HFFc6 (cell line): Measurements from ENCODE around the gene DNAH14. TPM values are rescaled to one million over a fixed set of nuclear protein-coding genes. Genes with fewer than 3 reads are reported as not detected.

Experiments used
- DNase-seq: peaks from one replicate; pipeline ENCODE4 v3.0.0-alpha.2; 2018
- H3K27ac Mint-ChIP-seq: 2 replicates; pipeline ENCODE4 v1.8.0; 2020; ENCODE audit warnings: mild to moderate bottlenecking, mixed read lengths
- H3K27me3 Mint-ChIP-seq: 2 replicates; pipeline ENCODE4 v1.8.0; 2021; ENCODE audit warnings: mild to moderate bottlenecking, moderate library complexity, mixed read lengths; ENCODE audit not compliant: insufficient read depth
- H3K36me3 Mint-ChIP-seq: 2 replicates; pipeline ENCODE4 v1.8.0; 2021; ENCODE audit warnings: low read depth, mixed read lengths
- H3K4me1 Mint-ChIP-seq: 2 replicates; pipeline ENCODE4 v1.8.0; 2020; ENCODE audit warnings: low read depth, mixed read lengths
- H3K4me3 Mint-ChIP-seq: 2 replicates; pipeline ENCODE4 v1.8.0; 2020; ENCODE audit warnings: mild to moderate bottlenecking, moderate library complexity, mixed read lengths
- H3K9me3 Mint-ChIP-seq: 2 replicates; pipeline ENCODE4 v1.8.0; 2020; ENCODE audit warnings: mild to moderate bottlenecking, mixed read lengths
- total RNA-seq, 6 experiments: library from RNA; stranded (reverse); fragmentation: NEBNext Ultra II Directional; extraction: Animal tissue kit (Norgen Biotek cat#: 25700); gene quantifications; 2 replicates in 1 of 6; 3 replicates in 5 of 6; pipeline ENCODE4 v1.2.3, GENCODE V29; 2021
- TF ChIP-seq, protein P1 (sequence below): fragments of 200-600 bp; sonication (generic); IDR thresholded peaks from 2 replicates; pipeline ENCODE4 v1.5.0; 2021; ENCODE audit warnings: antibody characterized with exemption, mild to moderate bottlenecking

The DNAH14 gene
- total RNA-seq, 6 experiments from 2014 or later = 6.0 to 8.4 (median 6.9) TPM

DNA sequence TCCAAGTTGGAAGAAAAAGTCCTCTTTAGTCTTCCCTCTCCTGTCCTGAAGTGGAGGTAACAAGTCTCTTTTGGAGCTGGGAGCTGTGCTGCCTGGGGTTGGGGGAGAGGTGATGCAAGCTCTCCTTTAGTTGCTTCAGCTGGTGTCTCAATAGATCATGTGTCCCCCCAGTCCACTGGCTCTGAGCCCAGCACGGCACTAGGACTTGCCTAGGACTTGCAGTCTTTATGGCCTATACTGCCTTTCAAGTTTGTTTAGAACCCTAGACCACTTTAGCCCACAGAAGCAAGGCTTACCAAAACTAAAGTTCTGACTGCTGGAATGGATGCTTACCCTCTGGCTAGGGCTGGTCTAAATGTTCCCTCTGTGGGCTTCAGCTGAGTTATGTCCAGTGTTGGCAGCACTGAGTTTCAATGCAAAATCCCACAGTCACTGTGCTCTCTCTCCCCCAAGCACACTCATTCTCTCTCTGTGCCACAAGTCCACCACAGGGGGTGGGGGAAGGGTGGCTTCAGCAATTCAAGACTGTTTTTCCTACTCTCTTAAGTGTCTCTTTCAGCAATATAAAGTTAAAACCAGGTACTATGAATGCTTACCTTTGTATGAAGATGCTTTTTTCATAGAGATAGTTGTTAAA, 185.0 kb downstream of the DNAH14 start:
- DNase-seq = no peak
- no peak overlapping the region for H3K4me3 Mint-ChIP-seq
- H3K9me3 Mint-ChIP-seq = peaks cover 4% of the 10 kb centered on the region; the same call in 1 of the 2 replicates
- H3K36me3 Mint-ChIP-seq = no peaks in the 10 kb centered on the region
- no peak overlapping the region for H3K27ac Mint-ChIP-seq
- no peaks in the 10 kb centered on the region for H3K27me3 Mint-ChIP-seq
- no peaks in the 10 kb centered on the region for H3K4me1 Mint-ChIP-seq
- TF ChIP-seq, protein P1, sequence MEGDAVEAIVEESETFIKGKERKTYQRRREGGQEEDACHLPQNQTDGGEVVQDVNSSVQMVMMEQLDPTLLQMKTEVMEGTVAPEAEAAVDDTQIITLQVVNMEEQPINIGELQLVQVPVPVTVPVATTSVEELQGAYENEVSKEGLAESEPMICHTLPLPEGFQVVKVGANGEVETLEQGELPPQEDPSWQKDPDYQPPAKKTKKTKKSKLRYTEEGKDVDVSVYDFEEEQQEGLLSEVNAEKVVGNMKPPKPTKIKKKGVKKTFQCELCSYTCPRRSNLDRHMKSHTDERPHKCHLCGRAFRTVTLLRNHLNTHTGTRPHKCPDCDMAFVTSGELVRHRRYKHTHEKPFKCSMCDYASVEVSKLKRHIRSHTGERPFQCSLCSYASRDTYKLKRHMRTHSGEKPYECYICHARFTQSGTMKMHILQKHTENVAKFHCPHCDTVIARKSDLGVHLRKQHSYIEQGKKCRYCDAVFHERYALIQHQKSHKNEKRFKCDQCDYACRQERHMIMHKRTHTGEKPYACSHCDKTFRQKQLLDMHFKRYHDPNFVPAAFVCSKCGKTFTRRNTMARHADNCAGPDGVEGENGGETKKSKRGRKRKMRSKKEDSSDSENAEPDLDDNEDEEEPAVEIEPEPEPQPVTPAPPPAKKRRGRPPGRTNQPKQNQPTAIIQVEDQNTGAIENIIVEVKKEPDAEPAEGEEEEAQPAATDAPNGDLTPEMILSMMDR = no peak

DNA sequence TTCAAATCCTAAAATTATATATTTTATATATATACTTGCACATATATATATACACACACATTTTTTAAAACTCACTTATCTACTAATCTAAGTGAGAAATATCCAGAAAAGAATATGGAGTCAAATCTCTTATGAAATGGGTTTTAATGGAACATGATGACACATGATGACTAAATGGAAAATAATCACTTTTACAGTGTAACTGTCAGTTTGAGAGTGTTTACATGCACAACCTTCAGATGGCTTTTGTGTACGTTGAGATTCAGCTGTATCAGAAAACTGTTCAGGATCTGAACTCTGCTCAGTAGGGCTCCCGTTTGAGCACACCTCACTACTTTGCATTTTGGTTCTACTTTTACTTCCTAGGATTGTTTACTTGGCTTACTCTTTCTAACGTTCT, 189.8 kb downstream of the DNAH14 start:
- DNase-seq = no peak
- Mint-ChIP-seq H3K27me3 (no peaks in the 10 kb centered on the region), H3K9me3 (peaks cover 3% of the 10 kb centered on the region; the same call in 1 of the 2 replicates), H3K4me1 (no peaks in the 10 kb centered on the region), H3K27ac (no peak overlapping the region), H3K4me3 (no peak overlapping the region), H3K36me3 (no peaks in the 10 kb centered on the region)
- TF ChIP-seq, protein P1 = no peak

DNA sequence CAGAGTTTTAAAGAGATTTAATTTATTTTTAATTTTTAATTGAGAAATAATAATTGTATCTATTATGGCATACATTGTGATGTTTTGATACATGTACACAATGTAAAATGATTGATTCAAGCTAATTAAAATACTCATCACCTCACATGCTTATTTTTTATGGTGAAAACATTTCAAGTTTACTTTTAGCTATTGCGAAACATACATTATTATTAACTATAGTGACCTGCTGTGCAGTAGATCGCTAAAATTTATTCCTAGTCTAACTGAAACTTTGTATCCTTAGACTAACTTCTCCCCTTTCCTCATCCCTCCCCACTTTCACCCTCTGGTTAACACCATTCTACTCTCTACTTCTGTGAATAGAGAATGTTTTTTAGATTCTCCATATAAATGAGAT, 191.6 kb downstream of the DNAH14 start:
- no peaks in the 10 kb centered on the region for H3K9me3 Mint-ChIP-seq
- TF ChIP-seq, protein P1 = no peak

GRCh38 chr1:225131869-225132268, 202.4 kb downstream of the DNAH14 start:
- H3K36me3 Mint-ChIP-seq = no peaks in the 10 kb centered on the region; the same call in 1 of the 2 replicates
- DNase-seq = no peak
- H3K9me3 Mint-ChIP-seq = peaks cover 19% of the 10 kb centered on the region
- H3K4me1 Mint-ChIP-seq = no peaks in the 10 kb centered on the region
- no peak overlapping the region for H3K27ac Mint-ChIP-seq
- H3K4me3 Mint-ChIP-seq = no peak overlapping the region
- TF ChIP-seq, protein P1 = no peak
- no peaks in the 10 kb centered on the region; the same call in none of the 2 replicates for H3K27me3 Mint-ChIP-seq

More for the DNA sequence above, 191.6 kb downstream of the DNAH14 start:
- no peak for DNase-seq
- H3K4me3 Mint-ChIP-seq = no peak overlapping the region
- no peak overlapping the region for H3K27ac Mint-ChIP-seq
- H3K27me3 Mint-ChIP-seq = no peaks in the 10 kb centered on the region
- no peaks in the 10 kb centered on the region for H3K4me1 Mint-ChIP-seq
- no peaks in the 10 kb centered on the region for H3K36me3 Mint-ChIP-seq

DNA sequence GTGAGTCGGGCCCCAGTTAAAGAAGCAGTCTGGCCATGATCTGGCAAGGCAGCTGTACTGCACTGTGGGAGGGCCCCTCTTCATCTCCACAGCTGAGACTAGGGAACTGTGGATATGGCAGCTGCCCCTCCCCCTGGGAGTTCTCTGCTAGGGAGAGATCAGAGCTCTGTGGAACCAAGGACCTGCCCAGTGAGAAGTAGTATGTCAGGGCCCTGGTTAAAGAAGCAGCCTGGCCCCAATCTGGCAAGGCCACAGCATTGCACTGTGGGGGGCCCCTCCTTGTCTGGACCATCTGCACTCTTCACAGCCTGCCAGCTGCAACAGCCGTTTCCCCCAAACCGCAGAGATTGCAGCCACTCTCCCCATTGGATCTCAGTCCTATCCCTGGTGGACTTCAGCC, 208.5 kb downstream of the DNAH14 start:
- Mint-ChIP-seq H3K4me1 (no peaks in the 10 kb centered on the region), H3K9me3 (peaks cover 19% of the 10 kb centered on the region), H3K4me3 (no peak overlapping the region), H3K27ac (no peak overlapping the region), H3K27me3 (no peaks in the 10 kb centered on the region; the same call in 1 of the 2 replicates), H3K36me3 (no peaks in the 10 kb centered on the region; the same call in 1 of the 2 replicates)
- no peak for DNase-seq
- TF ChIP-seq, protein P1 = no peak
